GM12801 (cell line): Measurements from ENCODE around the gene ARHGEF39.

ENCODE experiments used
- CTCF ChIP-seq: IDR thresholded peaks from one replicate; pipeline ENCODE4 v1.5.1; 2011; ENCODE audit warnings: control low read depth; ENCODE audit not compliant: insufficient read length; ENCODE audit errors: extremely low read depth

Gene ARHGEF39

GRCh38 chr9:35664531-35665470 is at the start of gene ARHGEF39:
TSS of gene ARHGEF39 (minus strand) at chr9:35665195. CDS start at chr9:35665169, 26 bp downstream.
- no peak for TF ChIP-seq CTCF

- no peak for TF ChIP-seq CTCF
These were observed 49.1 kb upstream of the ARHGEF39 start for GRCh38 chr9:35714123-35714522.

- TF ChIP-seq CTCF = no peak
These were observed 48.6 kb upstream of the ARHGEF39 start for GRCh38 chr9:35713578-35713977.

- TF ChIP-seq CTCF = no peak
These were observed 47.9 kb upstream of the ARHGEF39 start for GRCh38 chr9:35712762-35713400.

GRCh38 chr9:35711501-35712428 is 46.8 kb upstream of the ARHGEF39 start:
- no peak for TF ChIP-seq CTCF

GRCh38 chr9:35710818-35711500 is 46.0 kb upstream of the ARHGEF39 start:
- no peak for TF ChIP-seq CTCF
